K562 (cell line): ENCODE measurements around the gene PCSK2. TPM values are rescaled to one million over a fixed set of nuclear protein-coding genes. Genes with fewer than 3 reads are reported as not detected.

ENCODE experiments used
- ATAC-seq: fragments of 200-7000 bp; cut with Tn5 transposase; 3 replicates; pipeline ENCODE4 v1.9.1; 2020; ENCODE audit warnings: moderate library complexity
- BruUV-seq: library from RNA; stranded (reverse); fragments of 400-500 nt; replicated peaks from 2 replicates; lab custom pipeline; 2021; lab: Mats Ljungman, UMichigan
- CTCF ChIA-PET: fragments of 300-600 bp; formaldehyde crosslinking; extraction: SDS; loops from one replicate; lab custom pipeline; 2021; ENCODE audit warnings: low intra/inter-chr PET ratio; lab: Yijun Ruan, JAX
- POLR2A ChIA-PET: fragments of 300-600, 350-650 bp; sonication (Branson Sonifier 250); formaldehyde crosslinking; extraction: SDS; loops from one replicate; lab custom pipeline; 2021; ENCODE audit warnings: antibody characterized with exemption, inconsistent platforms; lab: Yijun Ruan, JAX
- DNase-seq, 4 experiments: peaks; one replicate each; pipeline versions ENCODE4 v3.0.0 to v3.0.0-alpha.2; 2011 to 2018; ENCODE audit warnings: low spot score in 3 of 4, mixed read lengths in 3 of 4; ENCODE audit errors: extremely low read depth in 1 of 4
- FAIRE-seq: peaks from 2 replicates; lab custom pipeline; 2011; peaks lifted over from hg19 to GRCh38; lab: Jason Lieb, UNC
- H2AFZ ChIP-seq: 2 replicates; pipeline ENCODE4 v1.6.0; 2011; ENCODE audit warnings: low read depth, low read length, control low read depth, inconsistent platforms
- H3K27ac ChIP-seq: fragments of 200-600 bp; 3 replicates; pipeline ENCODE4 v1.8.0; 2011; ENCODE audit warnings: low read depth, mild to moderate bottlenecking, control low read depth, inconsistent platforms, low read length, moderate library complexity, mixed read lengths; ENCODE audit errors: extremely low read depth
- H3K27me3 ChIP-seq, 2 experiments: fragments of 300-600 bp in 1 of 2; 2 replicates in 1 of 2; 3 replicates in 1 of 2; pipeline versions ENCODE4 v1.6.0 to v1.8.0; 2011; ENCODE audit warnings: inconsistent platforms in 2 of 2, low read length in 2 of 2, mild to moderate bottlenecking in 1 of 2, mixed read lengths in 1 of 2, moderate library complexity in 1 of 2; ENCODE audit not compliant: control insufficient read depth in 2 of 2, insufficient read depth in 2 of 2
- H3K36me3 ChIP-seq: fragments of 300-600 bp; 3 replicates; pipeline ENCODE4 v1.8.0; 2011; ENCODE audit warnings: mild to moderate bottlenecking, low read length, inconsistent platforms; ENCODE audit not compliant: control insufficient read depth, insufficient read depth
- H3K4me1 ChIP-seq, 2 experiments: fragments of 200-600 bp in 1 of 2; replicated peaks in 1 of 2; 2 replicates in 1 of 2; 3 replicates in 1 of 2; pipeline versions ENCODE4 v1.5.1 to v1.8.0; 2011; ENCODE audit warnings: inconsistent platforms in 2 of 2, low read length in 2 of 2, mild to moderate bottlenecking in 1 of 2, mixed read lengths in 1 of 2, moderate library complexity in 1 of 2; ENCODE audit not compliant: control insufficient read depth in 2 of 2, insufficient read depth in 2 of 2
- H3K4me2 ChIP-seq: 2 replicates; pipeline ENCODE4 v1.6.1; 2011; ENCODE audit warnings: low read length, control low read depth, inconsistent platforms, mixed read lengths; ENCODE audit not compliant: insufficient read depth
- H3K4me3 ChIP-seq: fragments of 200-600 bp; sonication (generic), shearing (Covaris generic); 2 replicates; pipeline ENCODE4 v1.5.1; 2016; ENCODE audit warnings: control low read depth, inconsistent platforms
- H3K79me2 ChIP-seq: fragments of 200-600 bp; 3 replicates; pipeline ENCODE4 v1.8.0; 2011; ENCODE audit warnings: low read length, inconsistent platforms; ENCODE audit not compliant: control insufficient read depth, insufficient read depth
- H3K9ac ChIP-seq, 2 experiments: 2 replicates each; pipeline versions ENCODE4 v1.6.0 to v1.6.1; 2011; ENCODE audit warnings: low read depth in 2 of 2, low read length in 2 of 2, control low read depth in 1 of 2, inconsistent platforms in 1 of 2, mild to moderate bottlenecking in 1 of 2, mixed read lengths in 1 of 2; ENCODE audit not compliant: insufficient read depth in 1 of 2
- H3K9me1 ChIP-seq: one replicate; pipeline ENCODE4 v1.6.0; 2011; ENCODE audit warnings: inconsistent platforms, mild to moderate bottlenecking, low read length, moderate library complexity; ENCODE audit not compliant: control insufficient read depth, insufficient read depth
- H3K9me3 ChIP-seq: replicated peaks from 2 replicates; pipeline ENCODE4 v1.5.1; 2011; ENCODE audit warnings: low read depth, low read length, inconsistent platforms; ENCODE audit not compliant: control insufficient read depth, insufficient read depth
- H4K20me1 ChIP-seq: replicated peaks from 2 replicates; pipeline ENCODE4 v1.6.1; 2011; ENCODE audit warnings: low read length, inconsistent platforms, mixed read lengths; ENCODE audit not compliant: control insufficient read depth, insufficient read depth
- CBX8 ChIP-seq: fragments of 200-600 bp; sonication (generic); IDR thresholded peaks from 2 replicates; pipeline ENCODE4 v1.6.1; 2012; ENCODE audit warnings: borderline replicate concordance, mixed run types, low read depth, mild to moderate bottlenecking, moderate library complexity, mixed read lengths, low read length, control low read depth, inconsistent platforms; ENCODE audit not compliant: poor library complexity, severe bottlenecking; ENCODE audit errors: extremely low read depth
- NBN ChIP-seq: fragments of 450-650 bp; IDR thresholded peaks from 2 replicates; pipeline ENCODE4 v1.6.1; 2016; ENCODE audit warnings: low read depth, mild to moderate bottlenecking
- NFYB ChIP-seq: IDR thresholded peaks from 2 replicates; pipeline ENCODE4 v1.6.1; 2011; ENCODE audit warnings: mild to moderate bottlenecking, moderate library complexity; ENCODE audit not compliant: insufficient read length; ENCODE audit errors: extremely low read depth
- POLR3A ChIP-seq: IDR thresholded peaks from 2 replicates; pipeline ENCODE4 v1.6.1; 2011; ENCODE audit warnings: borderline replicate concordance, mild to moderate bottlenecking, moderate library complexity; ENCODE audit not compliant: insufficient read length, insufficient read depth; ENCODE audit errors: extremely low read depth
- PRPF4 ChIP-seq: fragments of 200-400 bp; formaldehyde crosslinking; IDR thresholded peaks from one replicate; pipeline ENCODE4 v1.6.1; 2017; ENCODE audit warnings: low read length, low read depth, mild to moderate bottlenecking; ENCODE audit not compliant: insufficient read depth, poor library complexity, severe bottlenecking
- SMC3 ChIP-seq: conservative IDR thresholded peaks from 2 replicates; pipeline ENCODE4 v1.6.1; 2011; ENCODE audit warnings: low read depth, low read length, improper control_type of control experiment; ENCODE audit not compliant: insufficient read depth
- ZBTB17 ChIP-seq: fragments of 450-650 bp; formaldehyde crosslinking; IDR thresholded peaks from 2 replicates; pipeline ENCODE4 v1.4.0; 2020; ENCODE audit warnings: mild to moderate bottlenecking
- ZNF263 ChIP-seq: sonication (generic); formaldehyde crosslinking; IDR thresholded peaks from 2 replicates; pipeline ENCODE4 v1.8.0; 2022; ENCODE audit warnings: mild to moderate bottlenecking, missing genetic modification reagents, borderline replicate concordance
- ZNF586 ChIP-seq: fragments of 450-650 bp; formaldehyde crosslinking; conservative IDR thresholded peaks from 2 replicates; pipeline ENCODE4 v1.4.0; 2020; ENCODE audit warnings: mild to moderate bottlenecking, moderate library complexity
- WGBS: fragments of 100-300 bp; shearing (Covaris generic); methylation state at CpG from one replicate; pipeline ENCODE4 v1.1.6; 2016; ENCODE audit warnings: low coverage, mixed read lengths; ENCODE audit not compliant: insufficient coverage; ENCODE audit errors: missing lambda C conversion rate; 5-methylcytosine and 5-hydroxymethylcytosine counted together
- in situ Hi-C: fragments of 300-500 bp; cut with MboI; formaldehyde crosslinking; loops from 4 replicates; pipeline ENCODE4 v1.15.0; 2018; ENCODE audit warnings: inconsistent platforms, mixed read lengths
- intact Hi-C: fragments of 100-400 bp; cut with micrococcal nuclease; formaldehyde crosslinking; loops from 2 replicates; pipeline ENCODE4 v1.14.2; 2022
- polyA plus RNA-seq, 8 experiments: library from polyadenylated mRNA; depleted of rRNA in 4 of 8; stranded (reverse) in 5 of 8; unstranded in 3 of 8; fragments of >200 nt; fragmentation: Nextera tagmentation in 2 of 8; fragmentation: Illumina TruSeq in 1 of 8; extraction: Ambion mirVana in 2 of 8; extraction: Trizol in 1 of 8; gene quantifications; 2 replicates each; pipeline versions ENCODE4 v1.2.1 to v1.2.3, GENCODE V29; 2011 to 2014; ENCODE audit warnings: inconsistent platforms in 1 of 8, missing spikeins in 1 of 8
- total RNA-seq, 7 experiments: library from RNA; depleted of rRNA in 6 of 7; stranded (reverse); fragments of >200 nt in 6 of 7; fragmentation: Illumina TruSeq in 2 of 7; extraction: Trizol in 2 of 7; gene quantifications; 2 replicates each; pipeline versions ENCODE4 v1.2.1 to v1.2.3, GENCODE V29; 2011 to 2021; ENCODE audit warnings: low replicate concordance in 1 of 7
- TF ChIP-seq, protein P1 (sequence below): fragments of 250-450 bp; sonication (Bioruptor Pico); IDR thresholded peaks from 2 replicates; pipeline ENCODE4 v1.8.0; 2021; ENCODE audit warnings: moderate library complexity, mild to moderate bottlenecking, inconsistent platforms
- TF ChIP-seq, protein P2 (sequence below), 2 experiments: IDR thresholded peaks; 2 replicates each; pipeline ENCODE4 v1.6.1; 2011; ENCODE audit warnings: borderline replicate concordance in 1 of 2, control low read depth in 1 of 2, low read depth in 1 of 2, low read length in 1 of 2, mild to moderate bottlenecking in 1 of 2, mixed read lengths in 1 of 2, moderate library complexity in 1 of 2; ENCODE audit not compliant: insufficient read depth in 1 of 2, insufficient read length in 1 of 2, poor library complexity in 1 of 2, severe bottlenecking in 1 of 2; ENCODE audit errors: extremely low read depth in 1 of 2
- TF ChIP-seq, protein P3 (sequence below): fragments of 450-650 bp; IDR thresholded peaks from 2 replicates; pipeline ENCODE4 v1.6.1; 2016; ENCODE audit warnings: mild to moderate bottlenecking

The PCSK2 gene
- total and polyA plus RNA-seq, 9 of the 15 experiments (the other 6 are each of a cell fraction or from before 2014, with no cell fraction given): 0.04 to 0.07 (median 0.05) TPM; not detected in 6

DNA sequence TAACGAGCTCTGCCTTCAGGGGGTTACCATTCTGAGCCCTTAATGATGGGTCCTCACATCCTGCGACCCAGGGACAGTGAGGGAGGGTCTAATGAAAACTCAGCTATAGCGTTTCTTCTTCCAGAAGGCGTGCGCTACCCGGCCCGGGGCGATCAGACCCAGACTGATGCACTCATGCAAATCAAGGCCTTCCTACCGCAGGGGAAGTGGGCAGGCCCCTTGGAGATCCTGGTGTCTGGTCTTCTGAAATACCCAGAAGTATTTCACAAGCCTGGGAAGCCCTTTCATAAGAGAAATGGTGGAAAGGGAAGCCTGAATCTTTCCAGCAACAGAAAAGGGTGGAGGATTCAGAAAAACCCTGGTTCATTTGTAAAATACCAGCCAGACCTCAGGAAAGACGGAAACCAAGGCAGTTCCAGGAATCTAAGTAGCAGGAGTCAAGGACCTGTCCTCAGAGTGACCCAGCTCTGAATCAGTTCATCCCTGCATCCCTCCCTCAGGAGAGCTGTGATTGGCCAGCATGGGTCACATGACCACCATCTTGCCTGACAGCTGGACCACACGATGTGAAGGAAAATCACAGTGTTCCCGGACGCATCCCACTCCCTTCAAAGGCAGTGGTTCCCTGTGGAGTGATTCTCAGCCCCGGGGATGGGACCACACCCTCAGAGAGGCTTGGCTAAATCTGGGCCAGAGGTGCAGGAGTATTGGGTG is 291.7 kb downstream of the PCSK2 start (continued):
- TF ChIP-seq SMC3: no peak
- TF ChIP-seq NFYB: peak; percentile 42
- no peak for TF ChIP-seq CBX8
- no peak for TF ChIP-seq PRPF4
- TF ChIP-seq, protein P1, sequence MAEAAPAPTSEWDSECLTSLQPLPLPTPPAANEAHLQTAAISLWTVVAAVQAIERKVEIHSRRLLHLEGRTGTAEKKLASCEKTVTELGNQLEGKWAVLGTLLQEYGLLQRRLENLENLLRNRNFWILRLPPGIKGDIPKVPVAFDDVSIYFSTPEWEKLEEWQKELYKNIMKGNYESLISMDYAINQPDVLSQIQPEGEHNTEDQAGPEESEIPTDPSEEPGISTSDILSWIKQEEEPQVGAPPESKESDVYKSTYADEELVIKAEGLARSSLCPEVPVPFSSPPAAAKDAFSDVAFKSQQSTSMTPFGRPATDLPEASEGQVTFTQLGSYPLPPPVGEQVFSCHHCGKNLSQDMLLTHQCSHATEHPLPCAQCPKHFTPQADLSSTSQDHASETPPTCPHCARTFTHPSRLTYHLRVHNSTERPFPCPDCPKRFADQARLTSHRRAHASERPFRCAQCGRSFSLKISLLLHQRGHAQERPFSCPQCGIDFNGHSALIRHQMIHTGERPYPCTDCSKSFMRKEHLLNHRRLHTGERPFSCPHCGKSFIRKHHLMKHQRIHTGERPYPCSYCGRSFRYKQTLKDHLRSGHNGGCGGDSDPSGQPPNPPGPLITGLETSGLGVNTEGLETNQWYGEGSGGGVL (CRISPR knock-in tag): no peak

DNA sequence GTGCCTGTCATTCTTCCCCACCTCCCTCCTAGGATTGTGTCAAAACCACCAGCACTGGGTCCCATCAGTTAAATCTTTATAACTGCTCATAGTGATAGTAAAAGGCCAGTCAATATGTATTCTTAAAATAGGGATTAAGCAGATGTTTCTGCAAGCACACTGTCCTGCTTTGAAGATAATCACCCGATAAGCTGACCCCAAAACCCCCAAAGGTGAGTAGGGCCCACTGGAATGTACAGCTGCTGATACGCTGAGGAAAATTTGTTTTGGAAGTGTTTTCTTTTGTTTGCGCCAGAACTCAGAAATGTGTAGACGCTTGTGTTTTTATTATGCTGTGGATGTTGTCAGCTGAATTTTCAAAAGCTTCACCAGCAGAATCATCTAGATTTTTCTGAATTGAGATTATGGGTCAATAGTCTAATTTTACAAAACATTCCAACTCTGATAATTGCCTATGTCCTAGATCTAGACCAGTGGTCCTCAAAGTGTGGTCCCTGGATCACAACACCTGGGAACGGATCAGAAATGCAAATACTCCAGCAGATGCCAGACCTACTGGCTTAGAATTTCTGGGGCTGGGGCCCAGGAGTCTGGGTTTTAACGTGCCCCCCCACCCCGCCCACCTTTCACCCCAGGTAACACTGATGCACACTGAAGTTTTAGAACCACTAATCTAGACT is 292.9 kb downstream of the PCSK2 start:
- H3K79me2 ChIP-seq: no peaks in the 10 kb centered on the region
- intact Hi-C loops (no loop called here), in situ Hi-C loops (loop anchor here (25.0 kb wide), 1 partner anchor 768 kb away; the partner anchor contains the start of gene ZNF133)
- H3K27me3 ChIP-seq: peaks cover 0 to 11% of the 10 kb centered on the region in 2 experiments; a peak in 3 of 5 replicates
- no peaks in the 10 kb centered on the region for H3K9me1 ChIP-seq
- no peaks in the 10 kb centered on the region for H4K20me1 ChIP-seq
- no peak overlapping the region for H3K4me3 ChIP-seq
- ATAC-seq (no peak), DNase-seq (no peak), FAIRE-seq (no peak)
- H2AFZ ChIP-seq: no peak overlapping the region
- H3K9ac ChIP-seq: no peak overlapping the region
- no TSS peak for BruUV-seq
- ChIA-PET POLR2A (no interaction called here), CTCF (no interaction called here)
- no peak overlapping the region for H3K4me2 ChIP-seq
- no peaks in the 10 kb centered on the region for H3K9me3 ChIP-seq
- WGBS: 23% methylated on average over 7 of the region's 7 CpGs
- H3K4me1 ChIP-seq: no peaks in the 10 kb centered on the region
- no peaks in the 10 kb centered on the region for H3K36me3 ChIP-seq
- H3K27ac ChIP-seq: no peak overlapping the region
- no peak for TF ChIP-seq ZBTB17 (CRISPR knock-in tag)
- TF ChIP-seq, protein P2, sequence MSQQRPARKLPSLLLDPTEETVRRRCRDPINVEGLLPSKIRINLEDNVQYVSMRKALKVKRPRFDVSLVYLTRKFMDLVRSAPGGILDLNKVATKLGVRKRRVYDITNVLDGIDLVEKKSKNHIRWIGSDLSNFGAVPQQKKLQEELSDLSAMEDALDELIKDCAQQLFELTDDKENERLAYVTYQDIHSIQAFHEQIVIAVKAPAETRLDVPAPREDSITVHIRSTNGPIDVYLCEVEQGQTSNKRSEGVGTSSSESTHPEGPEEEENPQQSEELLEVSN (IDR thresholded peaks at IDR 0.05; ENCODE audit: borderline replicate concordance in 1 of 2, extremely low read depth in 1 of 2, insufficient read depth in 1 of 2, insufficient read length in 1 of 2, low read depth in 1 of 2, low read length in 1 of 2, poor library complexity in 1 of 2, severe bottlenecking in 1 of 2): no peak
- TF ChIP-seq ZNF263 (CRISPR knock-in tag): no peak
- TF ChIP-seq NBN: no peak
- TF ChIP-seq POLR3A: no peak
- TF ChIP-seq ZNF586 (CRISPR knock-in tag): no peak
- TF ChIP-seq, protein P3, sequence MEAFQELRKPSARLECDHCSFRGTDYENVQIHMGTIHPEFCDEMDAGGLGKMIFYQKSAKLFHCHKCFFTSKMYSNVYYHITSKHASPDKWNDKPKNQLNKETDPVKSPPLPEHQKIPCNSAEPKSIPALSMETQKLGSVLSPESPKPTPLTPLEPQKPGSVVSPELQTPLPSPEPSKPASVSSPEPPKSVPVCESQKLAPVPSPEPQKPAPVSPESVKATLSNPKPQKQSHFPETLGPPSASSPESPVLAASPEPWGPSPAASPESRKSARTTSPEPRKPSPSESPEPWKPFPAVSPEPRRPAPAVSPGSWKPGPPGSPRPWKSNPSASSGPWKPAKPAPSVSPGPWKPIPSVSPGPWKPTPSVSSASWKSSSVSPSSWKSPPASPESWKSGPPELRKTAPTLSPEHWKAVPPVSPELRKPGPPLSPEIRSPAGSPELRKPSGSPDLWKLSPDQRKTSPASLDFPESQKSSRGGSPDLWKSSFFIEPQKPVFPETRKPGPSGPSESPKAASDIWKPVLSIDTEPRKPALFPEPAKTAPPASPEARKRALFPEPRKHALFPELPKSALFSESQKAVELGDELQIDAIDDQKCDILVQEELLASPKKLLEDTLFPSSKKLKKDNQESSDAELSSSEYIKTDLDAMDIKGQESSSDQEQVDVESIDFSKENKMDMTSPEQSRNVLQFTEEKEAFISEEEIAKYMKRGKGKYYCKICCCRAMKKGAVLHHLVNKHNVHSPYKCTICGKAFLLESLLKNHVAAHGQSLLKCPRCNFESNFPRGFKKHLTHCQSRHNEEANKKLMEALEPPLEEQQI: no peak
